ENCODE data around the gene ERCC6. TPM values are rescaled to one million over a fixed set of nuclear protein-coding genes. Genes with fewer than 3 reads are reported as not detected.

Gene ERCC6
- total RNA-seq, 1 donor from 2014 or later, result 16.2 TPM

DNA sequence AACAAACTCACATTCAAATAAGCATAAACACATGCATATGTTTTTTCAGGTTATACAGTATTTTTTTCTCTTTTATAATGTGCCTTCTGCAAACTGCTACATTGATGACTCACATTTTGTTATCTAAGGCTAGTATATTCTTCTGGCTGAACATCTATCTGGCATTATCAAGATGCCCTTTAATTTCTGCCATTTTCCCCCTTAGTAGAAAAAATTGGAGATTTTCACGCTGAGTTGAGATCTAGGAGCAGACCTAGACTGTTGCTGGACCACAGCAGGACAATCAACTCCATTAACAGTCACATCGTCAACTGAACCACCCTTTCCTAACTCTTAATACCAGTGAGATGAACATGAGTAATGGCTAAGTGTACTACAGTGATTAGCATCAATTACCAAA lies 41.6 kb downstream of the ERCC6 start:
- Histone ChIP-seq H3K27me3 (no peaks in the 10 kb centered on the region), H3K36me3 (peaks cover 14 to 19% of the 10 kb centered on the region in 2 donors), H3K4me1 (no peaks in the 10 kb centered on the region), H3K27ac (no peak overlapping the region), H3K9me3 (no peaks in the 10 kb centered on the region), H3K4me3 (no peak overlapping the region)
- DNase-seq (ENCODE audit: low spot score in 2 of 2), result no peak
- intact Hi-C loops (cut with DNase I), result no loop called here
- TF ChIP-seq, protein P1, sequence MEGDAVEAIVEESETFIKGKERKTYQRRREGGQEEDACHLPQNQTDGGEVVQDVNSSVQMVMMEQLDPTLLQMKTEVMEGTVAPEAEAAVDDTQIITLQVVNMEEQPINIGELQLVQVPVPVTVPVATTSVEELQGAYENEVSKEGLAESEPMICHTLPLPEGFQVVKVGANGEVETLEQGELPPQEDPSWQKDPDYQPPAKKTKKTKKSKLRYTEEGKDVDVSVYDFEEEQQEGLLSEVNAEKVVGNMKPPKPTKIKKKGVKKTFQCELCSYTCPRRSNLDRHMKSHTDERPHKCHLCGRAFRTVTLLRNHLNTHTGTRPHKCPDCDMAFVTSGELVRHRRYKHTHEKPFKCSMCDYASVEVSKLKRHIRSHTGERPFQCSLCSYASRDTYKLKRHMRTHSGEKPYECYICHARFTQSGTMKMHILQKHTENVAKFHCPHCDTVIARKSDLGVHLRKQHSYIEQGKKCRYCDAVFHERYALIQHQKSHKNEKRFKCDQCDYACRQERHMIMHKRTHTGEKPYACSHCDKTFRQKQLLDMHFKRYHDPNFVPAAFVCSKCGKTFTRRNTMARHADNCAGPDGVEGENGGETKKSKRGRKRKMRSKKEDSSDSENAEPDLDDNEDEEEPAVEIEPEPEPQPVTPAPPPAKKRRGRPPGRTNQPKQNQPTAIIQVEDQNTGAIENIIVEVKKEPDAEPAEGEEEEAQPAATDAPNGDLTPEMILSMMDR (IDR thresholded peaks at IDR 0.05), result no peak

DNA sequence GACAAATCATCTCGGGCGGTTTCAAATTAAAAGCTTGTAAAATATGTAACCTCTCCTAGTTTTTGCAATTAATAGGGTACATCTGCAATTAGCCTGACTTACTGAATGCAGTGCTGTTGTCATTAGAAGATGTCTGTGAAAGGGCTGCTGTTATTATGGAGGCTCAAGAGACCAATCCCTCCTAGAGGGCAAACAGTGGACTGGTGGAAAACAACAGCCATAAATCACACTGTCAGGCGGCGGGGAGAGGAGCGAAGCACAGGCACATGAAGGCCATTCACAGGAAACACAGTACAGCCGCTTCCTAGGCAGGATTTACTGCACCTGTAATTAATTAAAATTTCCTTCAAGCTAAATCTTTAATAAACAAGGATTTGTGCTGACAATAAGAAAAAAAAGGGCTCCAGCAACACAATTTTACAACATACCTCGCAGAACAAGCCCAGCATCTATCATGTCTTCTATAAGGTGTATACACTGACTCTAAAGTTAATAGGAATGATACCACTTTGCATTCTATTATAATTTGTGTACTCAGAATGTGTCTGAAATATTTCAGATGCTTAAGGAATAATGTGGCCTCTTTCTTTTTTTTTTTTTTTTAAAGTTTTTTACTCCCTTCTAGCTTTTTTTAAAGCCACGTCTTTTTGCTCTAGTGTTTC lies 50.7 kb downstream of the ERCC6 start:
- Histone ChIP-seq H3K27ac (no peak overlapping the region), H3K9me3 (no peaks in the 10 kb centered on the region), H3K4me1 (no peaks in the 10 kb centered on the region), H3K27me3 (no peaks in the 10 kb centered on the region), H3K4me3 (no peak overlapping the region), H3K36me3 (peaks cover 5 to 15% of the 10 kb centered on the region in 2 donors)
- TF ChIP-seq, protein P1 (IDR thresholded peaks at IDR 0.05), result no peak
- no peak for DNase-seq (ENCODE audit: low spot score in 2 of 2)
- intact Hi-C loops (cut with DNase I), result no loop called here

DNA sequence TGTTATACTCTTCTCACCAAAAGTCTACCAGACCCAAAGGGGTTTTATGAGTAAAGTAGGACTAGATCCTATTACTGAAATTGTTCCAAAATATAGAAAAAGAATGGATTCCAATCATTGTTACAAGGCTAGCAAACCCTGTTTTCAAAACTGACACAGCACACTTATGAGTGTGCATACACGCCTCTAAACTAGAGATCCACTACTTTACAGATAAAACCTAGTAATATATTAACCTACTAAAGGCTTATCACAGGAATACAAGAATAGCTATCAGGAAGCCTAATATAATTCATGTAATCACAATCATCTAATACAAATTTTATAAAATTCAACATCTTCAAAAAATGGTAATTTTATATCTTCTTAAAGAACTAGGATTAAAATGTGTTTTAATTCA lies 52.2 kb downstream of the ERCC6 start:
- H3K4me3 ChIP-seq, result no peak overlapping the region
- no peaks in the 10 kb centered on the region for H3K4me1 ChIP-seq
- no peak overlapping the region for H3K27ac ChIP-seq
- intact Hi-C loops (cut with DNase I), result no loop called here
- TF ChIP-seq, protein P1 (IDR thresholded peaks at IDR 0.05), result no peak
- DNase-seq (ENCODE audit: low spot score in 2 of 2), result no peak
- H3K36me3 ChIP-seq, result peaks cover 12 to 21% of the 10 kb centered on the region in 2 donors
- H3K9me3 ChIP-seq, result no peaks in the 10 kb centered on the region
- H3K27me3 ChIP-seq, result no peaks in the 10 kb centered on the region

DNA sequence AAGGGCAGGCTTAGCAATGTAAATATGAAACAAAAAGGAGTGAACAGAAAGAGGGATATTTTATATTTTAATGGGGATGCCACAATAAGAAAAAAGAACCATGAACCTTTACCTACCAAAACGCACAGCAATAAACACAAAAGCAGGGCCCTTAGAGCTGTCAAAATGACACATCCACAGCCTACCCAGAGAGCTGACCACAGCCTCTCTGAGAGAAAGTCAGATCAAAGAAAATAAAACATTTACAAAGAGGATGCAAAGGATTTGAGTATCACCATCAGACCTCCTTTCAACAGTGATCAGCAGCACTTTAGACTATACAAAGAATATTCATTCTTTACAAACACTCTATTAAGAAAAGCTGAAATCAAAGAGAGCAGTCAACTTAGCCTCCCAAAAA lies 52.9 kb downstream of the ERCC6 start:
- intact Hi-C loops (cut with DNase I), result no loop called here
- no peak for DNase-seq (ENCODE audit: low spot score in 2 of 2)
- Histone ChIP-seq H3K36me3 (peaks cover 16 to 28% of the 10 kb centered on the region in 2 donors), H3K4me1 (no peaks in the 10 kb centered on the region), H3K27ac (no peak overlapping the region), H3K27me3 (no peaks in the 10 kb centered on the region), H3K9me3 (no peaks in the 10 kb centered on the region), H3K4me3 (no peak overlapping the region)
- TF ChIP-seq, protein P1 (IDR thresholded peaks at IDR 0.05), result no peak

DNA sequence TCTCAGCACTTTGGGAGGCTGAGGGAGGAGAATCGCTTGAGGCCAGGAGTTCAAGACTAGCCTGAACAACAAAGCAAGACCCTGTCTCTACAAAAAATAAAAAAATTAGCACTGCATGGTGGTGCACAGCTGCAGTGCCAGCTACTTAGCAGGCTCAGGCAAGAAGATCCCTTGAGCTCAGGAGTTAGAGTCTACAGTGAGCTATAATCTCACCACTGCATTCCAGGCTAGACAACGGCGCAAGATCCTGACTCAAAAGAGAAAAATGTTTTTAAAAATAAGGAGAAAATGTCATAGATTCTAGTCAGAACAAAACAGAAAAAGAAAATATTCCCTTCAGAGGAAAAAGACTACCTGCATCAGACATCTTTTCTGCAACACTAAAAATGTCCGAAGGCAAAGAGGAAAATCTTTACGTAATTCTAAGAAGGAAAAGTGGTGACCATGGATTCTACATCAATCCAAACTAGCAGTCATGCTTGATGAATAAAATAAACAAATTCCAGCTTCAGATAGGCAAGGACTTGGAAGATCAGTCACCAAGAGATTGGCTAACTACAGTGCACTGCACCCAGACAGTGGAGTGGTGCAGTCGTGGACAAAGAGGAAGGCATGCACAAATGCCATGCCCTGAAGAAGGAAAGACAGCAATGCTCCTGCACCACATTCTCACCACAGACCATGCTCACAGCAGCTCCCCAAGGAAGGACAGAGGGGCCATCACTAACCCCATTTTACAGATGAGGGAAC lies 54.3 kb downstream of the ERCC6 start:
- TF ChIP-seq, protein P1 (IDR thresholded peaks at IDR 0.05), result no peak
- intact Hi-C loops (cut with DNase I), result no loop called here
- H3K9me3 ChIP-seq, result no peaks in the 10 kb centered on the region

More for the DNA sequence above, 54.3 kb downstream of the ERCC6 start:
- no peak overlapping the region for H3K4me3 ChIP-seq
- no peaks in the 10 kb centered on the region for H3K27me3 ChIP-seq
- peaks cover 16 to 41% of the 10 kb centered on the region in 2 donors for H3K36me3 ChIP-seq
- DNase-seq (ENCODE audit: low spot score in 2 of 2), result no peak
- no peaks in the 10 kb centered on the region for H3K4me1 ChIP-seq
- H3K27ac ChIP-seq, result no peak overlapping the region
